Measurements from ENCODE around the gene DPP10. TPM values are rescaled to one million over a fixed set of nuclear protein-coding genes. Genes with fewer than 3 reads are reported as not detected.

Gene DPP10
- total RNA-seq, 2 experiments from 2014 or later = not detected

- intact Hi-C loops (cut with micrococcal nuclease) = no loop called here
- H3K36me3 Mint-ChIP-seq (ENCODE audit: low read depth) = no peaks in the 10 kb centered on the region
- H3K9me3 Mint-ChIP-seq = peaks cover 4% of the 10 kb centered on the region
- ChIA-PET POLR2A (no interaction called here), CTCF (no interaction called here)
- H3K4me3 Mint-ChIP-seq = no peak overlapping the region
- no peaks in the 10 kb centered on the region for H3K4me1 Mint-ChIP-seq (ENCODE audit: low read depth)
- ATAC-seq (no peak), DNase-seq (no peak)
- H3K27me3 Mint-ChIP-seq = no peaks in the 10 kb centered on the region
- no peak for TF ChIP-seq CTCF (IDR thresholded peaks at IDR 0.05)
- H3K27ac Mint-ChIP-seq = no peak overlapping the region
Observed at GRCh38 chr2:115654362-115654761, 1211.9 kb downstream of the DPP10 start.

- Mint-ChIP-seq H3K4me1 (ENCODE audit: low read depth) (no peaks in the 10 kb centered on the region), H3K27ac (no peak overlapping the region), H3K4me3 (no peak overlapping the region), H3K36me3 (ENCODE audit: low read depth) (no peaks in the 10 kb centered on the region), H3K27me3 (no peaks in the 10 kb centered on the region), H3K9me3 (peaks cover 19% of the 10 kb centered on the region)
- ATAC-seq = no peak
- CTCF ChIA-PET = no interaction called here
- POLR2A ChIA-PET = no interaction called here
- no peak for DNase-seq
- no peak for TF ChIP-seq CTCF (IDR thresholded peaks at IDR 0.05)
- intact Hi-C loops (cut with micrococcal nuclease) = no loop called here
Observed at GRCh38 chr2:115678129-115678528, 1235.7 kb downstream of the DPP10 start.

GRCh38 chr2:115684345-115684744 lies 1241.9 kb downstream of the DPP10 start:
- no peak for DNase-seq
- H3K36me3 Mint-ChIP-seq (ENCODE audit: low read depth) = no peaks in the 10 kb centered on the region
- intact Hi-C loops (cut with micrococcal nuclease) = no loop called here
- no peaks in the 10 kb centered on the region for H3K4me1 Mint-ChIP-seq (ENCODE audit: low read depth)
- no peak overlapping the region for H3K27ac Mint-ChIP-seq
- no peaks in the 10 kb centered on the region for H3K27me3 Mint-ChIP-seq
- H3K9me3 Mint-ChIP-seq = peaks cover 15% of the 10 kb centered on the region
- H3K4me3 Mint-ChIP-seq = no peak overlapping the region
- CTCF ChIA-PET = no interaction called here
- POLR2A ChIA-PET = no interaction called here
- no peak for TF ChIP-seq CTCF (IDR thresholded peaks at IDR 0.05)
- no peak for ATAC-seq

- CTCF ChIA-PET = no interaction called here
- Mint-ChIP-seq H3K36me3 (ENCODE audit: low read depth) (no peaks in the 10 kb centered on the region), H3K27me3 (no peaks in the 10 kb centered on the region), H3K4me1 (ENCODE audit: low read depth) (no peaks in the 10 kb centered on the region), H3K9me3 (peaks cover 14% of the 10 kb centered on the region), H3K4me3 (no peak overlapping the region), H3K27ac (no peak overlapping the region)
- POLR2A ChIA-PET = no interaction called here
- no peak for TF ChIP-seq CTCF (IDR thresholded peaks at IDR 0.05)
- intact Hi-C loops (cut with micrococcal nuclease) = no loop called here
- DNase-seq = no peak
- no peak for ATAC-seq
Observed at GRCh38 chr2:115691409-115691808, 1249.0 kb downstream of the DPP10 start.

GRCh38 chr2:115694651-115695050 lies 1252.2 kb downstream of the DPP10 start:
- intact Hi-C loops (cut with micrococcal nuclease) = no loop called here
- Mint-ChIP-seq H3K4me1 (ENCODE audit: low read depth) (no peaks in the 10 kb centered on the region), H3K36me3 (ENCODE audit: low read depth) (no peaks in the 10 kb centered on the region), H3K9me3 (peaks cover 9% of the 10 kb centered on the region), H3K27ac (no peak overlapping the region), H3K4me3 (no peak overlapping the region), H3K27me3 (no peaks in the 10 kb centered on the region)
- ChIA-PET CTCF (no interaction called here), POLR2A (no interaction called here)
- ATAC-seq = no peak
- TF ChIP-seq CTCF (IDR thresholded peaks at IDR 0.05) = no peak
- no peak for DNase-seq

Measured in activated CD8-positive, alpha-beta T cell treated with anti-CD3 and anti-CD28 coated beads for 36 hours (primary cell).